ENCODE measurements around the gene RDM1. TPM values are rescaled to one million over a fixed set of nuclear protein-coding genes. Genes with fewer than 3 reads are reported as not detected.

The RDM1 gene
- polyA plus RNA-seq, 3 donors: not detected

DNA sequence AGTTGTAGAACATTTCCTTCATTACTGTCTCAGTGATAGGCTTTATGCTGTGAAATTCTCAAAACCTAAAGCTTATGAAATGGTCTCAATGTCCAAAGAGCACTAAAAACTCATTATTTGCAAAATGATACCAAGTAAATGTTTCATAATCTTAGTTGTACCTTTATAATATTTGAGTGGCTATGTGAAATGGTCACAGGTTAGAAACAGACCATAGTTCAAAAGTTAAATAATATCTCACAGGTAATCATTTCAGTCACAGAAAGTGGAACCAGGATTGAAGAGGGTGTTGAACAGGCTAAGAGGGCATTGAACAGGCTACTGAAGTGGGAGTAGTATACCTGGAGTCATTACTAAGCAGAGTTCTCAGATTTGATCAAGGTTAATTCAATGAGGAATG, 2.9 kb downstream of the RDM1 start:
- H2AFZ ChIP-seq (ENCODE audit: insufficient read depth, low read depth, low read length, poor library complexity, severe bottlenecking): no peak overlapping the region
- no peak overlapping the region for H3K27ac ChIP-seq (ENCODE audit: low read depth in 1 of 2, low read length in 2 of 2)
- H3K9me3 ChIP-seq (replicated peaks in 1 of 2; ENCODE audit: control insufficient read depth in 1 of 2, insufficient read depth in 1 of 2, low read length in 2 of 2): no peaks in the 10 kb centered on the region
- no peak for DNase-seq
- Mint-ChIP-seq H3K4me1 (peaks cover 24% of the 10 kb centered on the region), H3K9me3 (no peaks in the 10 kb centered on the region), H3K27ac (no peak overlapping the region), H3K4me3 (no peak overlapping the region), H3K27me3 (ENCODE audit: low read depth in 3 of 3) (peaks cover 0 to 2% (median 0%) of the 10 kb centered on the region in 3 donors), H3K36me3 (peaks cover 5 to 18% of the 10 kb centered on the region in 2 donors)
- no peak overlapping the region for H3K9ac ChIP-seq (ENCODE audit: insufficient read depth, low read length, poor library complexity, severe bottlenecking)
- no peaks in the 10 kb centered on the region for H3K36me3 ChIP-seq (replicated peaks in 1 of 2; ENCODE audit: control insufficient read depth in 1 of 2, insufficient read depth in 2 of 2, low read length in 2 of 2)
- intact Hi-C loops (cut with micrococcal nuclease): no loop called here
- no peaks in the 10 kb centered on the region for H4K20me1 ChIP-seq (ENCODE audit: insufficient read depth, low read length)
- no peak overlapping the region for H3K4me3 ChIP-seq (replicated peaks in 1 of 3; ENCODE audit: low read depth in 2 of 3, low read length in 3 of 3)
- H3K79me2 ChIP-seq (ENCODE audit: insufficient read depth, low read length): no peaks in the 10 kb centered on the region
- TF ChIP-seq, protein P1, sequence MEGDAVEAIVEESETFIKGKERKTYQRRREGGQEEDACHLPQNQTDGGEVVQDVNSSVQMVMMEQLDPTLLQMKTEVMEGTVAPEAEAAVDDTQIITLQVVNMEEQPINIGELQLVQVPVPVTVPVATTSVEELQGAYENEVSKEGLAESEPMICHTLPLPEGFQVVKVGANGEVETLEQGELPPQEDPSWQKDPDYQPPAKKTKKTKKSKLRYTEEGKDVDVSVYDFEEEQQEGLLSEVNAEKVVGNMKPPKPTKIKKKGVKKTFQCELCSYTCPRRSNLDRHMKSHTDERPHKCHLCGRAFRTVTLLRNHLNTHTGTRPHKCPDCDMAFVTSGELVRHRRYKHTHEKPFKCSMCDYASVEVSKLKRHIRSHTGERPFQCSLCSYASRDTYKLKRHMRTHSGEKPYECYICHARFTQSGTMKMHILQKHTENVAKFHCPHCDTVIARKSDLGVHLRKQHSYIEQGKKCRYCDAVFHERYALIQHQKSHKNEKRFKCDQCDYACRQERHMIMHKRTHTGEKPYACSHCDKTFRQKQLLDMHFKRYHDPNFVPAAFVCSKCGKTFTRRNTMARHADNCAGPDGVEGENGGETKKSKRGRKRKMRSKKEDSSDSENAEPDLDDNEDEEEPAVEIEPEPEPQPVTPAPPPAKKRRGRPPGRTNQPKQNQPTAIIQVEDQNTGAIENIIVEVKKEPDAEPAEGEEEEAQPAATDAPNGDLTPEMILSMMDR (IDR thresholded peaks at IDR 0.05): no peak
- no peaks in the 10 kb centered on the region for H3K27me3 ChIP-seq (ENCODE audit: control insufficient read depth in 2 of 2, insufficient read depth in 2 of 2, low read length in 2 of 2)
- no peak overlapping the region for H3K4me2 ChIP-seq (replicated peaks; ENCODE audit: extremely low read depth, low read length, poor library complexity, severe bottlenecking)
- peaks cover 15% of the 10 kb centered on the region in 2 donors for H3K4me1 ChIP-seq (ENCODE audit: control insufficient read depth in 1 of 2, insufficient read depth in 2 of 2, low read length in 2 of 2)

DNA sequence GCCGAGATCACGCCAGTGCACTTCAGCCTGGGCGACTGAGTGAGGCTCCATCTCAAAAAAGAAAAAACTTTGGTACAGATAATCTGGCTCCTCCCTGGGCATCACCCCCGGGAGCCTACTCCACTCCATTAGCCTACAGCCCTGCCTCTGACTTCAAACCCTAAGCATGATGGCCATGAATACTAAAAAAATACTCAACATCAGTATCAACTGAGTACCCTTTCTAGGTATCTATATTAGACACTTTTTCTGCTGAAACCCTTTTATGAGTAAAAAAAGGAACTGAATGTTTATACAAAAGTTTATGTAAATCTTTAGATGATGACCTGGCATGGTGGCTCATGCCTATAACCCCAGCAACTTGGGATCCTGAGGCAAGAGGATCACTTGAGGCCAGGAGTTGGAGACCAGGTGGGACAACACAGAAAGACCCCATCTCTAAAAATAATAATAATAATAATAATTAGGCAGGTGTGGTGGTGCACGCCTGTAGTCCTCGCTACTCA, 6.9 kb downstream of the RDM1 start:
- no peaks in the 10 kb centered on the region for H4K20me1 ChIP-seq (ENCODE audit: insufficient read depth, low read length)
- no peak overlapping the region for H3K9ac ChIP-seq (ENCODE audit: insufficient read depth, low read length, poor library complexity, severe bottlenecking)
- no peak for DNase-seq
- H3K27ac Mint-ChIP-seq: no peak overlapping the region
- H3K4me3 ChIP-seq (replicated peaks in 1 of 3; ENCODE audit: low read depth in 2 of 3, low read length in 3 of 3): no peak overlapping the region
- peak overlapping the region; percentile 10 for H2AFZ ChIP-seq (ENCODE audit: insufficient read depth, low read depth, low read length, poor library complexity, severe bottlenecking)
- H3K27me3 ChIP-seq (ENCODE audit: control insufficient read depth in 2 of 2, insufficient read depth in 2 of 2, low read length in 2 of 2): no peaks in the 10 kb centered on the region
- no peak overlapping the region for H3K4me3 Mint-ChIP-seq
- TF ChIP-seq, protein P1 (IDR thresholded peaks at IDR 0.05): no peak
- intact Hi-C loops (cut with micrococcal nuclease): no loop called here
- H3K36me3 ChIP-seq (replicated peaks in 1 of 2; ENCODE audit: control insufficient read depth in 1 of 2, insufficient read depth in 2 of 2, low read length in 2 of 2): no peaks in the 10 kb centered on the region
- H3K9me3 Mint-ChIP-seq: no peaks in the 10 kb centered on the region
- H3K27me3 Mint-ChIP-seq (ENCODE audit: low read depth in 3 of 3): peaks cover 0 to 2% (median 0%) of the 10 kb centered on the region in 3 donors
- H3K4me1 ChIP-seq (ENCODE audit: control insufficient read depth in 1 of 2, insufficient read depth in 2 of 2, low read length in 2 of 2): no peaks in the 10 kb centered on the region
- H3K4me1 Mint-ChIP-seq: peaks cover 6% of the 10 kb centered on the region
- 100% methylated on average over 1 of the region's 6 CpGs for WGBS (ENCODE audit: insufficient coverage)
- H3K4me2 ChIP-seq (replicated peaks; ENCODE audit: extremely low read depth, low read length, poor library complexity, severe bottlenecking): no peak overlapping the region
- H3K9me3 ChIP-seq (replicated peaks in 1 of 2; ENCODE audit: control insufficient read depth in 1 of 2, insufficient read depth in 1 of 2, low read length in 2 of 2): no peaks in the 10 kb centered on the region
- H3K79me2 ChIP-seq (ENCODE audit: insufficient read depth, low read length): no peaks in the 10 kb centered on the region
- no peak overlapping the region for H3K27ac ChIP-seq (ENCODE audit: low read depth in 1 of 2, low read length in 2 of 2)
- peaks cover 6 to 21% of the 10 kb centered on the region in 2 donors for H3K36me3 Mint-ChIP-seq

Data from CD14-positive monocyte (primary cell).